Upper lobe of left lung (tissue), 4 donors: ENCODE data around the gene EHHADH.

ENCODE experiments used
- CTCF ChIP-seq, 6 experiments: fragments of 450-650 bp in 4 of 6; fragments of 200-600 bp in 2 of 6; sonication (generic) in 2 of 6; IDR thresholded peaks; one replicate each; pipeline ENCODE4 v1.5.1; 2016 to 2019; ENCODE audit warnings: antibody characterized with exemption in 6 of 6
- EP300 ChIP-seq, 4 donors: sonication (generic); formaldehyde crosslinking; IDR thresholded peaks; one replicate each; pipeline ENCODE4 v1.5.1; 2017; ENCODE audit warnings: antibody characterized with exemption in 4 of 4, control low read depth in 2 of 4
- POLR2A ChIP-seq, 4 donors: fragments of 450-650 bp; IDR thresholded peaks; one replicate each; pipeline ENCODE4 v1.5.1; 2016 to 2017; ENCODE audit warnings: antibody characterized with exemption in 4 of 4, mild to moderate bottlenecking in 2 of 4
- POLR2AphosphoS5 ChIP-seq, 2 donors: sonication (generic); formaldehyde crosslinking; IDR thresholded peaks; one replicate each; pipeline ENCODE4 v1.5.1; 2017; ENCODE audit warnings: antibody characterized with exemption in 2 of 2

GRCh38 chr3:185290266-185290665 lies 36.4 kb upstream of the EHHADH start:
- TF ChIP-seq EP300 (IDR thresholded peaks at IDR 0.05) = no peak
- TF ChIP-seq POLR2A (IDR thresholded peaks at IDR 0.05) = no peak
- TF ChIP-seq CTCF (IDR thresholded peaks at IDR 0.05) = no peak
- no peak for TF ChIP-seq POLR2AphosphoS5 (IDR thresholded peaks at IDR 0.05)
